Subcutaneous abdominal adipose tissue (tissue), 5 donors: ENCODE results near the gene RPS6KC1.

Experiments used
- H3K27ac ChIP-seq: one replicate; pipeline ENCODE4 v1.7.0; 2013; ENCODE audit warnings: low read depth, mild to moderate bottlenecking, inconsistent platforms, low read length, moderate library complexity
- H3K27me3 ChIP-seq, 5 donors: one replicate each; pipeline ENCODE4 v1.7.0; 2013; ENCODE audit warnings: low read length in 5 of 5, inconsistent platforms in 1 of 5; ENCODE audit not compliant: control insufficient read depth in 5 of 5, insufficient read depth in 4 of 5
- H3K36me3 ChIP-seq, 5 donors: one replicate each; pipeline ENCODE4 v1.7.0; 2013; ENCODE audit warnings: low read length in 5 of 5; ENCODE audit not compliant: control insufficient read depth in 5 of 5, insufficient read depth in 5 of 5
- H3K4me1 ChIP-seq, 5 donors: one replicate each; pipeline ENCODE4 v1.7.0; 2013; ENCODE audit warnings: low read length in 5 of 5, mild to moderate bottlenecking in 3 of 5, moderate library complexity in 1 of 5; ENCODE audit not compliant: control insufficient read depth in 5 of 5, insufficient read depth in 5 of 5
- H3K4me3 ChIP-seq, 5 donors: one replicate each; pipeline ENCODE4 v1.7.0; 2013; ENCODE audit warnings: low read length in 5 of 5, low read depth in 1 of 5
- H3K9ac ChIP-seq, 5 donors: one replicate each; pipeline ENCODE4 v1.7.0; 2013; ENCODE audit warnings: low read length in 5 of 5, mild to moderate bottlenecking in 4 of 5, moderate library complexity in 3 of 5
- H3K9me3 ChIP-seq, 5 donors: one replicate each; pipeline ENCODE4 v1.7.0; 2013; ENCODE audit warnings: low read length in 5 of 5; ENCODE audit not compliant: control insufficient read depth in 5 of 5
- donor health status: healthy.
- donor health status: healthy.
- donor health status: healthy.
- donor health status: healthy.
- donor health status: healthy.

RPS6KC1 gene

GRCh38 chr1:213266983-213267772 is 216.1 kb downstream of the RPS6KC1 start:
- Histone ChIP-seq H3K27me3 (no peaks in the 10 kb centered on the region), H3K36me3 (peaks cover 0 to 29% (median 11%) of the 10 kb centered on the region in 5 donors), H3K4me3 (no peak overlapping the region), H3K4me1 (no peaks in the 10 kb centered on the region), H3K27ac (no peak overlapping the region), H3K9me3 (peaks cover 0 to 2% (median 0%) of the 10 kb centered on the region in 5 donors), H3K9ac (no peak overlapping the region)

DNA sequence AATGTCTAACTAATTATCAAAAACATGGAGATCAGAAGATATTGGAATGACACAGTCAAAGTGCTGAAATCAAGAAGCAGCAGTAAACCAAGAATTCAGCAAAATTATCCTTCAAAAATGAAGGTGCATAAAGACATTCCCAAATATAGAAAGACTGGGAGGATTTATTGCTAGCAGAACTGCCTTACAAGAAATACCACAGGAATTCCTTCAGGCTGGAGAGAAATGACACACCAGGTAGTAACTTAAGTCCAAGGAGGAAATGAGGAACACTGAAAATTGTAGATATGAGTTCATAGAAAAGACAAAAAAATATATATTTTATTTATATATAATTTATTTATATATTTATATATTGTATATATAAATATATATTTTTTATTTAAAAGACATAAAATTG is 217.2 kb downstream of the RPS6KC1 start:
- Histone ChIP-seq H3K27me3 (no peaks in the 10 kb centered on the region), H3K36me3 (peaks cover 0 to 30% (median 9%) of the 10 kb centered on the region in 5 donors), H3K9me3 (peaks cover 0 to 2% (median 0%) of the 10 kb centered on the region in 5 donors), H3K9ac (no peak overlapping the region), H3K4me1 (no peaks in the 10 kb centered on the region), H3K4me3 (no peak overlapping the region), H3K27ac (no peak overlapping the region)

DNA sequence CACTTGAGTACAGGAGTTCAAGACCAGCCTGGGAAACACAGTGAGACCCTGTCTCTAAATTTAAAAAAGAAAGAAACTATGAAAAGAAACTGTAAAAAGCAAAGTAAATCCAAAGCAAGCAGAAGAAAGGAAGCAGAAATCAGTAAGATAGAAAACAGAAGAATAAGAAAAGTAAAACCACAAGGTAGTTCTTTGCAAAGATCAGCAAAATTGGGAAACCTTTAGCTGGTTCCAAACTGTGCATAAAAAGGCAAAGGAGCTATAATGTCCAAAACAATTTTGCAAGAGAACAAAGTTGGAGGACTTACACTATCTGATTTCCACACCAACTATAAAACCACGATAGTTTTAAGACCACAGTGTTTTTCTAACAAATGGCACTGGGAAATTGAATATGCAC is 218.8 kb downstream of the RPS6KC1 start:
- H3K27me3 ChIP-seq, result no peaks in the 10 kb centered on the region
- H3K4me3 ChIP-seq, result no peak overlapping the region
- no peak overlapping the region for H3K27ac ChIP-seq
- peaks cover 0 to 2% (median 0%) of the 10 kb centered on the region in 5 donors for H3K9me3 ChIP-seq
- no peak overlapping the region for H3K9ac ChIP-seq
- peaks cover 0 to 3% (median 0%) of the 10 kb centered on the region in 5 donors for H3K4me1 ChIP-seq
- peaks cover 0 to 32% (median 12%) of the 10 kb centered on the region in 5 donors for H3K36me3 ChIP-seq

GRCh38 chr1:213273546-213273945 is 222.5 kb downstream of the RPS6KC1 start:
- no peak overlapping the region for H3K27ac ChIP-seq
- H3K27me3 ChIP-seq, result no peaks in the 10 kb centered on the region
- H3K4me3 ChIP-seq, result no peak overlapping the region

GRCh38 chr1:213274140-213274539 is 223.1 kb downstream of the RPS6KC1 start:
- Histone ChIP-seq H3K4me1 (peaks cover 0 to 3% (median 0%) of the 10 kb centered on the region in 5 donors), H3K4me3 (no peak overlapping the region), H3K9ac (no peak overlapping the region), H3K27ac (no peak overlapping the region), H3K27me3 (no peaks in the 10 kb centered on the region), H3K9me3 (no peaks in the 10 kb centered on the region), H3K36me3 (peaks cover 0 to 33% (median 12%) of the 10 kb centered on the region in 5 donors)

More at GRCh38 chr1:213273546-213273945, 222.5 kb downstream of the RPS6KC1 start:
- peaks cover 0 to 37% (median 12%) of the 10 kb centered on the region in 5 donors for H3K36me3 ChIP-seq
- H3K9ac ChIP-seq, result no peak overlapping the region
- H3K9me3 ChIP-seq, result no peaks in the 10 kb centered on the region
- H3K4me1 ChIP-seq, result peaks cover 0 to 3% (median 0%) of the 10 kb centered on the region in 5 donors

GRCh38 chr1:213275293-213275692 is 224.3 kb downstream of the RPS6KC1 start:
- Histone ChIP-seq H3K36me3 (peaks cover 0 to 33% (median 12%) of the 10 kb centered on the region in 5 donors), H3K27me3 (no peaks in the 10 kb centered on the region), H3K9me3 (no peaks in the 10 kb centered on the region), H3K9ac (no peak overlapping the region), H3K4me3 (no peak overlapping the region), H3K4me1 (peaks cover 0 to 3% (median 0%) of the 10 kb centered on the region in 5 donors), H3K27ac (no peak overlapping the region)

GRCh38 chr1:213276236-213276635 is 225.2 kb downstream of the RPS6KC1 start:
- Histone ChIP-seq H3K36me3 (peaks cover 0 to 33% (median 12%) of the 10 kb centered on the region in 5 donors), H3K9me3 (no peaks in the 10 kb centered on the region), H3K4me1 (peaks cover 0 to 3% (median 0%) of the 10 kb centered on the region in 5 donors), H3K9ac (no peak overlapping the region), H3K27ac (no peak overlapping the region), H3K27me3 (no peaks in the 10 kb centered on the region), H3K4me3 (no peak overlapping the region)

GRCh38 chr1:213277036-213277435 is 226.0 kb downstream of the RPS6KC1 start:
- Histone ChIP-seq H3K27ac (no peak overlapping the region), H3K36me3 (peaks cover 0 to 31% (median 12%) of the 10 kb centered on the region in 5 donors), H3K9ac (no peak overlapping the region), H3K4me3 (no peak overlapping the region), H3K9me3 (no peaks in the 10 kb centered on the region), H3K4me1 (peaks cover 0 to 3% (median 0%) of the 10 kb centered on the region in 5 donors), H3K27me3 (no peaks in the 10 kb centered on the region)

DNA sequence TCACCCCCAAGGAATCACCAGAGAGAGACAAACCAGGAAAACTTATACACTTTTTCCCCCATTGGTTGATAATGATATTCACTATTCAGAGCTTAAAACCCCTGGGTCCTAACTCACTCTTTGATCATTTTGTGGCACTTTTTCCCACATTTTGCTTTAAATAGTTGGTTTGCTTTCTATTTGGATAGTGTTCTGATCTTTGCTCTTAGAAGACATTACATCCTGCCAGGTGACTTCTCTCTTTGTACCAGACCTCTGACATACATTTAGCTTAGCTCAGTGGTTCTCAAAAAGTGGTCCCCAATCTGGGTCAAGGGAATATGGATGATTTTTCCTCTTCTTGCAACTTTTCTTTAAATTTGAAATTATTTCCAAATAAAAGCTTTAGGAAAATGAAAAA is 228.4 kb downstream of the RPS6KC1 start:
- H3K27me3 ChIP-seq, result no peaks in the 10 kb centered on the region
- H3K36me3 ChIP-seq, result peaks cover 0 to 12% (median 0%) of the 10 kb centered on the region in 5 donors
- no peaks in the 10 kb centered on the region for H3K4me1 ChIP-seq

GRCh38 chr1:213281640-213282301 is 230.7 kb downstream of the RPS6KC1 start:
- H3K9ac ChIP-seq, result no peak overlapping the region
- no peaks in the 10 kb centered on the region for H3K9me3 ChIP-seq
- H3K36me3 ChIP-seq, result no peaks in the 10 kb centered on the region
- no peak overlapping the region for H3K27ac ChIP-seq
- no peak overlapping the region for H3K4me3 ChIP-seq
- no peaks in the 10 kb centered on the region for H3K27me3 ChIP-seq
- no peaks in the 10 kb centered on the region for H3K4me1 ChIP-seq

More for the DNA sequence above, 228.4 kb downstream of the RPS6KC1 start:
- Histone ChIP-seq H3K4me3 (no peak overlapping the region), H3K9ac (no peak overlapping the region), H3K27ac (no peak overlapping the region), H3K9me3 (no peaks in the 10 kb centered on the region)
